GM12801 (cell line): ENCODE measurements around the gene KLHL29.

Experiments used
- TF ChIP-seq, protein P1 (sequence below): IDR thresholded peaks from one replicate; pipeline ENCODE4 v1.5.1; 2011; ENCODE audit warnings: control low read depth; ENCODE audit not compliant: insufficient read length; ENCODE audit errors: extremely low read depth

The KLHL29 gene

DNA sequence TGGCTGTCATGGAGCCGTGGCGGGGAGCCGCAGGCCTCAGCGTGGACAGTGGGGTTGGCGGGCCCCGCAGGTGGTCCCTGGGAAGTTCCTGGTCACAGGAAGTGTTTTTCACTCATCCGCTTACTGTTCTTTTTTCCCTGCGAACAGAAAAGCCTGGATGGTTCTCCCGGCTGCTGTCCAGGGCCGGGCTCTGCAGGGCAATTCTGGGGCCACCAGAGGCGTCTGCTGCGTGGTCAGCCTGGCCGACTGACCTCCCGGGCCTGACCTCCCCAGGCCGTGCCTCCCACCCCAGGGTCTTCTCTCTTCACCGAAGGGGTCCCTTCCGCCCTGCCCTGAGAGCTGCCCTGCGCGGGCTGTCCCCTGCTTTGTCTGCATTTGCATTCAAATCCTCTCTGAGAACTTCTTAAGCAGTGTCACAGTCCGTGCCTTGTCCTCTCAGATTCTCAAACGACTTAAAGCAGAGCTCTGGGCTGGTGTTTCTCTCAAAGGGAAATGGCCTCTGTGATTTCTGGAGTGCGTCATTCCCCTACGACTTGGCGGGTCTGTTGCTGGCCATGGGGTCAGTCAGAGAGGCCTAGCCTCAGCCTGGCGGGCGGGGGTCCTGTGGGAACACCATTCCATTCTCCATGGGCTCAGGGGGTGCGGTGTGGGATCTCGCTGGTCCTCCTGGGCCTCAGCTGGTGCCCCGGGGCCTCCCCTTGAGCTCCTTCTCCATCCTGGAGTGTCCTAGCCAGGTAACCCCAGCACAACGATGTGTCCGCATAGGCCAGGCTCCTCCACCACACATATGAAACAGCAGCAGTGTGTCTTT is 38.3 kb downstream of the KLHL29 start:
- TF ChIP-seq, protein P1, sequence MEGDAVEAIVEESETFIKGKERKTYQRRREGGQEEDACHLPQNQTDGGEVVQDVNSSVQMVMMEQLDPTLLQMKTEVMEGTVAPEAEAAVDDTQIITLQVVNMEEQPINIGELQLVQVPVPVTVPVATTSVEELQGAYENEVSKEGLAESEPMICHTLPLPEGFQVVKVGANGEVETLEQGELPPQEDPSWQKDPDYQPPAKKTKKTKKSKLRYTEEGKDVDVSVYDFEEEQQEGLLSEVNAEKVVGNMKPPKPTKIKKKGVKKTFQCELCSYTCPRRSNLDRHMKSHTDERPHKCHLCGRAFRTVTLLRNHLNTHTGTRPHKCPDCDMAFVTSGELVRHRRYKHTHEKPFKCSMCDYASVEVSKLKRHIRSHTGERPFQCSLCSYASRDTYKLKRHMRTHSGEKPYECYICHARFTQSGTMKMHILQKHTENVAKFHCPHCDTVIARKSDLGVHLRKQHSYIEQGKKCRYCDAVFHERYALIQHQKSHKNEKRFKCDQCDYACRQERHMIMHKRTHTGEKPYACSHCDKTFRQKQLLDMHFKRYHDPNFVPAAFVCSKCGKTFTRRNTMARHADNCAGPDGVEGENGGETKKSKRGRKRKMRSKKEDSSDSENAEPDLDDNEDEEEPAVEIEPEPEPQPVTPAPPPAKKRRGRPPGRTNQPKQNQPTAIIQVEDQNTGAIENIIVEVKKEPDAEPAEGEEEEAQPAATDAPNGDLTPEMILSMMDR, result no peak

DNA sequence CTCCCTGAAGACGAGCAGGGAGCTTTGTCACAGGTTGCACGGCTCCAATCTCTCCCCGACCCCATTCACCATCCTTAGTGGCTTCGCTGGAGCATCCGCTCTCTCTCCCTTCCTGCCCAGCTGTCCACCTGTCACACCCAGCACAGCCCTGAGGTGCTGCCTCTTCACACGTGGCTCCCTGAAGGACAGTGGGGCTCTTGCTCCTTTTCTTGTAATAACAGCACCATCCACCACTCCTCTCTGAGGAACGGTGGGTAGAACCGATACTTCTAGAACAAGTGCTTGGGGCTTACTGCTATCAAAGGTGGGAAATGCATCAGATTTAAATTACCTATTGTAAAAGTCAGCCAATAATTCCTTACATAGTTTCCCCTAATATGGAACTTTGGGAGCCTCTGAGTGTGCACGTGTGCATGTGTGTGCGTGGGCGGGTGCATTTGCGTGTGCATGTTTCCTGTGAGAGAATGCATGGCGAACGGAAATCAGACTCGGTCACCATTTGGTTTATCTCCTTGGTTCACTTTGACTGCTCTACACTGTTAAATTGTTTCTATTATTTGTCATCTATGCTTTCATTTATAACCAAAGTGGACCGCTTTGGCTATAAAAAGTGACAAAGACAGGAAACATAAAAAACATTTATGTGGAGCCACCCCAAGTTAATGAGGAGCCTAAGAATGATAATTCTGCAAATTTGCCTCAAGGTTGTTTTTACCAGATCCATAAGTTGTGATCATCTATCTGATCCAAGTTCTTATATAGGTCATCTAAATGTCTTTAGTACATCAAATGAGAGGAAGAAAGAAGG is 39.1 kb downstream of the KLHL29 start:
- TF ChIP-seq, protein P1, result no peak

DNA sequence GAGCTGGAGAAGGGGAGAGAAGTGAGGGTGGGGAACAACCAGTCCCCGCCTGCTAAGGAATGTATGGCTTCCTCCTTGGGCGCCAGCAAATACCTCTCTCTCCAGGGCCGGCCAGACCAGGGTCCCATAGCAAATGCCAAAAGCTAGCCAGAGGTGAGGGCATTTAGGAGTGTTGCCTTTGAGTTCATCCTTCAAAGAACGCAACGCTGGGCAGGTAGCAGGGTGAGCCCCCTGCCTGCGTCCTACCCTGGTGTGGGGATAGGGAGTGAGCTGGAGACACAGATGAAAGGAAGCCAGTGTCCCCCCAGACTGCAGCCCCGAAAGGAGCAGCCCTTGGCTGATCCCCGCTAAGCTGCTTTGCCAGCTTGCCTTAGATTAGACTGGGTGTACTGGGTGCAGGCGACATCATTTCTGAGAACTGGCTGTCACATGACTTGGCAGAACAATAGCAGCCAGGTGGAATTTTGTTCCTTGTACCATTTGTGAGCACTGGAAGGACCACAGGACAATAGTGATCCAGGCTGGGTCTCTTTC is 40.4 kb downstream of the KLHL29 start:
- TF ChIP-seq, protein P1, result no peak

DNA sequence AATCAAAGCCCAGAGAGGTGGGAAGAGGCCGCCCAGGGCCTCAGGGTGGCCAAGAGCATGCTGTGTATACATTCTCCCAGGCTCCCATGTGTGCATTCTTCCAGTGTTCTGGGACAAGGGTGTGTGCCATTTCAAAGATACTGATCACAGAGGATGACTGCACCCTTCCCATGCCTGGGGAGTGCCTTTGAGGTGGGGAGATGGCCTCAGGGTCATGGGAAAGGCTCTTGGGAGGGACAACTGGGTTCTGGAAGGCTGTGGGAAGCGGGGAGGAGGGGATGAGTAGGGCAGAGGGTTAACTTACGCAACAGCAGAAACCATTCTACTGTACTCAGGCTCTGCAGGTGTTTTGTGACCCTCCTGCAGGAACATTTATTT is 40.9 kb downstream of the KLHL29 start:
- TF ChIP-seq, protein P1, result no peak

DNA sequence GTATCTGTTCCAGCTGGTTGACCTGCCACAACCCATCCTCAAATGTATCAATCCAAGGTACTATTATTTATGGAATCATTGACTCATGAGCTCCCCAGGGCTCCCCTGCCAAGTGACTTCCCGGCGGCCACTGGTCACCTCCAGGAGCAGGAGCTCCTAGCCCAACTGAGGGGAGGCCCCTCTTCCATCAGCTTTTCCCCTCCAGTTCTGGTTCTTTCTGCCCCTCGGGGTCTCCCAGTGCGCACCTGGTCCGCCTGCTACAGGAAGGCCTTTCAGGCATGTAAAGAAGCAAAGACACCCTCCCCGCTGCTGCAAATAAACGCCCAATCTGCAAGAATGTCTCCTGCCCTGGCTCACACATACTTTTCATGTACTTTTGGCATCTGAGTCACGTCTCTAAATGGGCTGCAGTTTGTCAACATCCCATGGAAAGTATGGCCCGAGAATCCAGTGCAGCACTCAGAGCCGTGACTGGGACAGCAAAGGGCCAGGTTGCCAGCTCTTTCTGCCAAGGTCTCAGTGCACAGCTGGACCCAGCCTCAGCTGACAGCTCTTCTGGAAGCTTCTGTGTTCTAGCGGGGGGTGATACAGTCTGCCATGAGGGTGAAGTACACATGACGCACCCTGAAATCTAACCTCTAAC is 41.4 kb downstream of the KLHL29 start:
- TF ChIP-seq, protein P1, result no peak

DNA sequence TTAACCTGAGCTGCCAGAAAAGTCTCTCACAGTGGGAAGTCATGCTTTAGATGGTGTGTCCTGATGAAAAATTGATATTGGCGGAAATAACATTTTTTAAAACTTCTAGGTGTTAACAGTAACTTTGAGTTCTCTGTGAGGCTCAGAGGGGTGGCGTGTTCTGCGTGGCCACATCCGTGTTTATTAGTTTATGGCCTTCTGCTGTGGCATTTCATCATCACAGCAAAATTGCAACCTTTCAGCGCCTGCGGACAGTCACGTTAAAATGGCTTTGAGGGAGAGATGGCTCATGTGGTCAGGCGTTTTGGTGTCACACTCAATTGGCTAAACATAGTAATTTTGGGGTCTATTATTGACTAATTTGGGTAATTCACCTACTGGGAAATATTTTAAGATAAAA is 42.4 kb downstream of the KLHL29 start:
- TF ChIP-seq, protein P1, result no peak

DNA sequence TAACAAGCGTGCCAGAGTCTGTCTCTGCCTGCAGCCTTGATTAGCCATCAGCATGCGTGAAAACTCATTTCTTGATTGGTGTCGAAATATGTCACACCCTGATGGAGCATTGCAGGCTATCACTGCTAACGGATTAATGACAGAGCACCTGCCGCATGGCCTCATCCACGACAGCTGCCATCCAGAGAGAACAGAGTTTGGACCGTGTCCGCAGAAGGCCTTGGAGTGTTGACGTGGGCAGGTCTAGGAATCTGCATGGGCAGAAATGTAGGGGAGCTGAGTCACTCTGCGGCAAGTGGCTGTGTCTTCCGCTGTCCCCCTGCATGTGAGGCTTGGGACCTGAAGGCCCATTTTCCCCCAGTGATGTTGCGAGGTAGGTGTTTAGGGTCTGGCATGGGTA is 43.0 kb downstream of the KLHL29 start:
- TF ChIP-seq, protein P1, result no peak
